GM19397 (cell line): Measurements from ENCODE around the gene ZNF724.
"Not testable (repeated sequence)": the region's sequence is repeated elsewhere in the genome, so short reads cannot be mapped to it uniquely, and the experiment has no call there.

ENCODE experiments used
- ATAC-seq: cut with Tn5 transposase; IDR thresholded peaks from one replicate; pipeline ENCODE4 v1.9.1; 2021; ENCODE audit warnings: mild to moderate bottlenecking, moderate library complexity; ENCODE audit not compliant: unreplicated experiment

ZNF724 gene

DNA sequence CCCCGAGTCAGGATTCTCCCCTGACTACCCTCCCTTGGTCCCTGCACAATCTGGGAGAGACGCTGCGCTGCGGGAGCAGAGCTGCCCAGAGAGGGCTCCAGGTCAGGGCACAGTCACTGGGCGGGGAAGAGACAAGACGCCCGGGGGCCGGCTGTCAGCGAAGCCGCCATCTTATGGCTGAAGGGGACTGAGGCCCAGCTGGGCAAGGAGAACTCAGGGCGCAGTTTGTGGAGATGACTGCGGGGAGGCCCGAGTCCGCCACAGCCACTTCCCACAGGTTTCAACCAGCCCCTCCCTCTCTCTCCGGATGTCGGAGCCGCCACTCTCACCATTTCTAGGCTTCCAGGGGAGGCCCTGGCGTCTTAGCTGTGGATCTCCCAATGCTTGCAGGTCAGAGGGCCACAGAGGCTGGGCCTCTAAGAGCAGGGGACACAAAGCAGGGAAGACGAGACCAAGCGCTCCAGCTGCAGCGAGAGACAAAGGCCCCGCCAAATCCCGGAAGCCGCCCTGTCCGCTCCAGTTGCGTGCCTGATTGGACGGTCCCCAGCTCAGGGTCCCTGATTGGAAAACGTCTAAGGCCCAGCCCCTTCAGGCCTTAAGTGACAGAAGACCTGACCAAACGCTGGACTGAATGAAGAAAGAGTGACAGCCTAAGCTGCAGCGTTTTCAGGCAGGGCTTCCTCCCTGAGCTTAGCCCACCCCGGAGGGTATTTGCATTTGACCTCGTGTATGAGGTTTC, at the start of gene ZNF724:
Gene ZNF724 (minus strand): TSS at position 484 of the 739 bp plus-strand sequence. CDS start 152 bp downstream, at position 332.
- ATAC-seq: peak; percentile 99

DNA sequence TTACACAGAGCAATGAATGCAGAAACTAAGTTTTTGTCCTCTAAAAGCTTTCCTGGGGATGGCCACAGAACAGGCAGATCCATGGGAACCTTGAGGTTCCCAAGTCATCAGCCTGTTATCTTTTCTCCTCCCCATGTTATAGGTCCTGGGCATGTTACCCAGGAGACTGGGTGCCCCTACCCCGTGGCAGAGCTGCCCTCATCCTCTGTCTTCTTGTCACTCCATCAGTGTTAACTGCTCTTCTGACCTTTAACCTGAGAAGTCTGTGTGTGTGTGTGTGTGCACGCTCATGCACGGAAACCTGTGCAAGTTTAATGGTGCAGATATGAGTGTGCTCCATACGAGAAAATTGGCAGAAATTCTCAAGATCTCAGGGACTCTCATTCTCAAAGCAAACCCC, 43.9 kb upstream of the ZNF724 start:
- no peak for ATAC-seq

DNA sequence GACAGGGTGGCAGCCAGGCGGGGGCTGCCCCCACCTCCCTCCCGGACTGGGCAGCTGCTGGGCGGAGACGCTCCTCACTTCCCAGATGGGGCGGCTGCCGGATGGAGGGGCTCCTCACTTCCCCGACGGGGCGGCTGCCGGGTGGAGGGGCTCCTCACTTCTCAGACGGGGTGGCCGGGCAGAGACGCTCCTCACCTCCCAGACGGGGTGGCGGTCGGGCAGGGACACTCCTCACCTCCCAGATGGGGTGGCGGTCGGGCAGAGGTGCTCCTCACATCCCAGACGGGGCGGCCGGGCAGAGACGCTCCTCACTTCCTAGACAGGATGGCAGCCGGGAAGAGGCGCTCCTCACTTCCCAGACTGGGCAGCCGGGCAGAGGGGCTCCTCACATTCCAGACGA, 39.8 kb upstream of the ZNF724 start:
- ATAC-seq: not testable (repeated sequence)

DNA sequence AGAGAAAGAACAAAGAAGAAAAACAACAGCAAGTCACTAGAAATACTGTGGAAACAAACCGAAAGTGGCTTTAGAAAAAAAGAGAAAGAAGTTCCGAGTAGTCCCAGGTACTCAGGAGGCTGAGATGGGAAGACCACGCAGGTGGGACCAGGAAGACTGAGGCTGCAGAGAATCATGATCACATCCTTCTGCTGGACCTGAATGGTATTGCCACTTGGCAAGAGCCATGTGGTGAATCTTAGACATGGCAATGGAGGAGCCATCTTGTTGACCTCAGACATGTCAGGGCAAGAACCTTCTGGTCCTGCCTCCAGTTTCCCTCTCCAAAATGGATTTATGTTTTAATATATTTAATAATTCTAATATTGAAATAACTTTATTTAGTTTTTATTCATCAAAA, 37.4 kb upstream of the ZNF724 start:
- no peak for ATAC-seq

DNA sequence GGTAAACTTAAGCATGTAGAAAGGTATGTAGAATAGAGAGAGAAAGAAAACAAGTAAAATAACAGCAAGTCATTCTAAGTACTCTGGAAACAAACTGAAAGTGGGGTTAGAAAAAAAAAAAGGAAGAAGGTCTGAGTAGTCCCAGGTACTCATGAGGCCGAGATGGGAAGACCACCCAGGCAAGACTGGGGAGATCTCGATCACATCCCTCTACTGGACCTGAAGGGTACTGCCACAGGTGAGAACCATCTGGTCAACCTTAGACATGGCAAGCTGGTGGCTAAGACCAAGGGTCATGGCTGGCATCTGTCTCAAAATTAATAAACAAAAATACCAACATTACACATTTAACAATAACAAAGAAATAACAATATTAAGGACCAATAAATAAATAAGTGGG, 36.3 kb upstream of the ZNF724 start:
- no peak for ATAC-seq

DNA sequence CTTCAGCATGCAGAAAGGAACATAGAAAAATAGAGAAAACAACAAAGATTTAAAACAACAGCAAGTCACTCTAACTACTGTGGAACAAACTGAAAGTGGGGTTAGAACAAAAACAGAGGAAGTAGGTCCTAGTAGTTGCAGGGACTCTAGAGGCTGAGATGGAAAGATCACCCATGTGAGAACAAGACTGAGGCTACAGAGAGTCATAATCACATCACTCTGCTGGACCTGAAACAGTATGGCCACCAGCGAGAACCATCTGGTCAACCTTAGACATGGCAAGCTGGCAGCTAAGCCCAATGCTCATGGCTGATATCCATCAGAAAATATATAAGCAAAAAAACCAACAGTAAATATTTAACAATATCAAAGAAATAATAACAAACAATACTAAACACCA, 35.8 kb upstream of the ZNF724 start:
- ATAC-seq: no peak

DNA sequence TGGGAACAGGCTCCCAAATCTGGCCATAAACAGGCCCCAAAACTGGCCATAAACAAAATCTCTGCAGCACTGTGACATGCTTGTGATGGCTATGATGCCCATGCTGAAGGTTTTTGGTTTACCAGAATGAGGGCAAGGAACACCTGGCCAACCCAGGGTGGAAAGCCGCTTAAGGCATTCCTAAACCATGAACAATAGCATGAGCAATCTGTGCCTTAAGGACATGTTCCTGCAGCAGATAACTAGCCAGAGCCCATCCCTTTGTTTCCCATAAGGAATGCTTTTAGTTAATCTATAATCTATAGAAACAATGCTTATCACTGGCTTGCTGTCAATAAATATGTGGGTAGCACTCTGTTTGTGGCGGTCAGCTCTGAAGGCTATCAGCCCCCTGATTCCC, 35.1 kb upstream of the ZNF724 start:
- ATAC-seq: not testable (repeated sequence)

DNA sequence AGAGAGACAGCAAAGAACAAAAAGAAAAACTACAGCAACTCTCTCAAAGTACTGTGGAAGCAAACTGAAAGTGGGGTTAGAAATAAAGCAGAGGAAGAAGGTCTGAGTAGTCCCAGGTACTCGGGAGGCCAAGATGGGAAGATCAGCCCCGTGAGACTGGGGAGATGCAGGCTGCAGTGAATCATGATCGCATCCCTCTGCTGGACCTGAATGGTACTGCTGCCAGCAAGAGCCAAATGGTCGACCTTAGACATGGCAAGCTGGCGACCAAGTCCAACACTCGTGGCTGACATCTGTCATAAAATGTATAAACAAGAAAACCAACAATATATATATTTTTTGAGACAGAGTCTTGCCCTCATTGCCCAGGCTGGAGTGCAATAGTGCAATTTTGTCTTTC, 33.7 kb upstream of the ZNF724 start:
- ATAC-seq: no peak

DNA sequence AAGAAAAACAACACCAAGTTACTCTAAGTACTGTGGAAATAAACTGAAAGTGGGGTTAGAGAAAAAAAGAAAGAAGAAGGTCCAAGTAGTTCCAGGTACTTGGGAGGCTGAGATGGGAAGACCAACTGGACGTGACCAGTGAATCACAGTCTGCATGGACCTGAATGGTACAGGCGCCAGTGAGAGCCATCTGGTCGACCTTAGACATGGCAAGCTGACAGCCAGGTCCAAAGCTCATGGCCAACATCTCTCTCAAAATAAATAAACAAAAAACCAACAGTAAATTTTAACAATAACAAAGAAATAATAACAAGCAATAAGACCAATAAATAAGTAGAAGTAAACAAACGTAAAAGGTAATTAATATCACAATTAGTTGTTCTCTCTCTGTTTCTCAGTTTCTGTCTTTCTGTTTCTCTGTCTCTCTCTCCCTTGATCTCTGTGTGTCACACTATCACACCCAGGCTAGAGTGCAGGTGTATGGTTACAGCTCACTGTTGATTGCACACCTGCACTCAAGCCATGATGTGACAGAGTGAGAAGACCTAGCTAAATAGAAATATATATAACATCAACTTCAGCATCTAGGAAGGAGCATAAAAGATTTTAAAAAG, 31.6 kb upstream of the ZNF724 start:
- ATAC-seq: no peak

DNA sequence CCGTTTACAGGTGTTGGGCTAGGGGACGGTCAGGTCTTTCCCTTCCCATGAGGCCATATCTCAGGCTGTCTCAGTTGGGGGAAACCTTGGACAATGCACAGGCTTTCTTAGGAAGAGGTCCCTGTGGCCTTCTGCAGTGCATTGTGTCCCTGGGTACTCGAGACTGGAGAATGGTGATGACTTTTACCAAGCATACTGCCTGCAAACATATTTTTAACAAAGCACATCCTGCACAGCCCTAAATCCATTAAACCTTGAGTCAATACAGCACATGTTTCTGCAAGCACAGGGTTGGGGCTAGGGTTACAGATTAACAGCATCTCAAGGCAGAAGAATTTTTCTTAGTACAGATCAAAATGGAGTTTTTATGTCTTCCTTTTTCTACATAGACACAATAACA, 27.9 kb upstream of the ZNF724 start:
- ATAC-seq: not testable (repeated sequence)

DNA sequence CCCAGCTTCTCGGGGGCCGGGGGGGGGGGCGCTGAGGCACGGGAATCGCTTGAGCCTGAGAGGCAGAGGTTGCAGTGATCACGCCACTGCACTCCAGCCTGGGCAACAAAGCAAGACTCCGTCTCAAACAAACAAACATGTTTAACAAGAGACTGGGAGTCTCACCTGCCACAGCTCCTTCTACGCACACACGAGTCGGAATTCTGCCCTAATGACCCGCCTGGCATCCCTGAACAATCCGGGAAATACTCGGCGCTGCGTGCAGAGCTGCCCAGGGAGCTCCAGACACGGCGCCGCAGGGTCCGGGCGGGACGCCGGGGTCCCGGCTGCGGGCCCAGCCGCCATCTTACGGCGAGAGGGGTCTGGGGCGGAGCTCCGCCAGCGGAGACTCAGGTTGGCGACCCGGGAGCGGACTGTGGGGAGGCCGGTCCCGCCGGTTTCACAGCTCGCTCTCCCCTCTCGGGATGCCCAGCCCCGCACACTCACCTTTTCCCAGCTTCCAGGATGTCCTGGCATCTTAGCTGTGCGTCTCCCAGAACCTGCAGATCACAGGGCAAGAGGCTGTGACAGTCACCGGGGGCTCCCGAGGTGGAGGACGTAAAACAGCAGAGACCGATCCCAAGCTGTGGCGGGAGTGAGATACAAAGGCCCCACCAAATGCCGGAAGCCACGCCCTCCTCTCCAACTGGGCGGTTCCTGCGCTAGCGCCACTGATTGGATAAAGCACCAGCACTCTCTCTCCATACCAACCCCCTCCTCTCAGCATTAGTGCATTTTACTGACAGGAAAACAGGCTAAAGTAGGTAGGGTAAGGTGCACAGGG, 23.6 kb upstream of the ZNF724 start:
- peak; percentile 99 for ATAC-seq

DNA sequence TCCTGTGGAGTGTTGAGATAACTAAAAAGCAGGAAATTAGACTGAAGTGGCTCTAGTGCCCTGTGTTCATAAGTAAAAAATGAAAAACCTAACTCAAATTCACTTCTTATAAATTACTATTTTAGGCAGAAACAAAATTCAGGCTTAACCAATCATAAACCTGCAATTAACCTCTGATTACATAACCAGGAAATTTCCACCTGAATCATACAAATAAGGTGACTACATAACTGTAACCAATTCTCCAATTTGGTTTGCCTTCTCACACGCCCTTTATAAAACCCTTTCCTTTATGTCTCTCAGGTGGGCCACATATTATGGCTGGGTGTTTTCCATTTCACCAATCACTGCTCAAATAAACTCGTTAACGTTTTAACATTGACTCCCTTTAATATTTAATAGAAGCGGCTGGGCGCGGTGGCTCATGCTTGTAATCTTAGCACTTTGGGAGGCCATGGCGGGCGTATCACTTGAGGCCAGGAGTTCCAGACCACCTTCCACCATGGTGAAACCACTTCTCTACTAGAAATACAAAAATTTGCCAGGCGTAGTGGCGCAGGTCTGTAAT, 22.9 kb upstream of the ZNF724 start:
- ATAC-seq: peak; percentile 4

DNA sequence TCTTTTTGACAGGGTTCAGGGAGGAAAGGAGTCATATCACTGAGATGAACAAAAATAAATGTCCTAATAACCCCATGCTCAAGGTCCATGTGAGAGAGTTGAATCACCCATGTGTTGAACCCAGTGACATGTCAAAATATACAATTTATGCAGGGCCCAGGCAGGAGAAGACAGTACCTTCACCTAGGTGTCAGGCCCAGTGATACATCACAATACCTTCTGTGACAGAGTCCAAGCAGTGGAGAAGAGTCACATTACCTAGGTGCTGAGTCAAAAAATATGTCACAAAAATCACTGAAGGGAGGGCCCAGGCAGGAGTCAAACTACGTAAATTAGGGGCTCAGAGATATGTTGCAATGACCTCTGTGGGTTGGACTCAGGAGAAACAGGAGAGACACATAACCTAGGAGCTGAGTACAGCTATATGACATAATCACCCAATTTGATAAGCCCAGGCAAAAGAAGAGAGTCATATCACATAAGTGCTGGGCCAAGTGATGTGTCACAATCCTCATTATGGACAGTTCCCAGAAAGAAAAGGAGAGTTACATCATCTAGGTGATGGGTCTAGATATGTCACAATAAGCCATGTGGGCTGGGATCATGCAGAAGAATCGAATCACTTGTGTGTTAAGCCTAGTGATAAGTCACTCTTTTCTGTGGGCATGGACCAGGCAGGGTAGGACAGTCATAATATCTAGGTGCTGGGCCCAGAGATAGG, 13.8 kb upstream of the ZNF724 start:
- no peak for ATAC-seq

DNA sequence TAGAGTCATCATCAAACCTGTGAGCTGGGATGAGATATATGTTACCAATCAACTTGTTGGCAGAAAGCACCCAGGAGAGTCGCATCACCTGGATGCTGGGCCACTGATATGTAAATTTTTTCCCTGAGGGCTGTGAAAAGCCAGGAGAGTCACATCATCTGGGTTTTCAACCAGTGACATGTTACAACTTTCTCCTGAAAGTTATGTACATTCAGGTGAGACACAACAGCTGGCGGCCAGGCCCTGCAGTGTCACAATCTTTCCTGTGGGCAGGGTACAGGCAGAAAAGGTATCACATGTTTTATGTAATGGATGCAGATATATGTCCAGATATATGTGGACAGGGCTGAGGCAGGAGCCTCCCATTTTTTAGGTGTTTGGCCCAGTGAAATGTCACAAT, 13.2 kb upstream of the ZNF724 start:
- no peak for ATAC-seq

DNA sequence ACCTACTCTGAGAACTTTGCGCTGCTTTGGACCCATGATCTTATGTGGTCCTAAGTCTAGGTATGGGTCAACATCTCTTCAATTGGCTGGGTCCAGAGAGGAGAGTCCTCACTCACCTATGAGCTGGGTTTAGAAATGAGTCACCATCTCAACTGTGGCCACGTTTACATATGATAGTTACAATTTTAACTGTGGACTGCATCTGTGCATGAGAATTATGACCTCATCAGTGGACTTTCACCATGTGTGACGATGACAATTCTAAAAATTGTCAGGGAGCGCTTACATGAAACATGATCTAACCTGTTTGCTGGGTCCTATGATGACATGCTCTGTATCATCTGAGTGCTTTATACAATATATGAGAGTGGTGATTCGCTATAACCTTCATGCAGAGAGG, 12.7 kb upstream of the ZNF724 start:
- no peak for ATAC-seq

DNA sequence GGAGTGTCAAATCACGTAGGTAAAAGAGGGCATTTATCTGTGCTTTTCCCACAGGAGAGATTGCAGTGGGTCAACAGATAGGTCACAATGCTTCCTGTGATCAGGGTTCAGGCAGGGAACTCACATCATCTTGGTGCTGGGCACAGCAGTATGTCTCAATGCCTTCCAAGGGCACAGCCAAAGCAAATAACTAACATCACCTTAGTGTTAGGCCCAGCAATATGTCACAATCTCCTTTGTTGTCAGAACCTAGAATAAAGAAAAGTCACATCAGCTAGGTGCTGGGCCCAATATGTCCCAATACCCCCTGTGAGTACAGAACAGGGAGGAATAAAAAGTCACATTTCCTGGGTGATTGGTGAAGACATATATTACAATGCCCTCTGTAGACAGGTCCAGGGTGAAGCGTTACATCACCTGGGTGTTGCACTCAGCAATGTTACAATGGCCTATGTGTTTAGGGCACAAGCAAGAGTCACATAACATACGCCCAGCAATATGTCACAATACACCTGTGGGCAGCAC, 11.4 kb upstream of the ZNF724 start:
- no peak for ATAC-seq

DNA sequence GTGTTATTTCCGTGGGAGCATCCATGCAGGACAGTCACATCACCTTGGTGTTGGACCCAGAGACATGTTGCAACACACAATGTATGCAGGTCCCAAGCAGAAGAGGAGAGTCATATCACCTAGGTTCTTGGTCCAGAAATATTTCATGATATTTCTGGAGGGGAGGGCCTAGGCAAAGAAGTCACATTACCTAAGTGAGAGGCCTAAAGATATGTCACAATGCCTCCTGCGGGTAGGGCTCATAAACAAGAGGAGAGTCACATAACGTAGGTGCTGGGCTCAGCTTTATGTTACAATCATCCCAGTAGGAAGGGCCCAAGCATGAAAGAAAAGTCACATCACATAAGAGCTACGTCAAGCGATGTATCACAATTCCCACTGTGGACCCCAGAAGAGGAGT, 10.8 kb upstream of the ZNF724 start:
- no peak for ATAC-seq

DNA sequence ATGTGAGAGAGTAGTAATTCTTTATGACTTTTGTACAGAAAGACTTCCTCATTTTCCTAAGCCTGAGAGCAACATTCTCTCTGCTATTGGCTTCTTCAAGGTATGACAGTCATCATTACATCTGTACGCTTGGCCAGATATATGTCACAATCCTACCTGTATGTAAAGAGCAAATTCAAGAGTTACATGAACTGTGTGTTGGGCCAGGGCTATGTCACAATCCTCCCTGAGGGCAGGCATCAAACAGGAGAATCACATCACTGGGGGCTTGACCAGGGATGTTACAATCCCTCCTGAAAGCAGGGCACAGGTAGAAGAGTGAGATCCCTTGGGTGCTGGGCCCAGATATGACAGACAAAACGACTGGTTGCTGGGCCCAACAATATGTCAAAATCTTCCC, 9.8 kb upstream of the ZNF724 start:
- ATAC-seq: no peak

DNA sequence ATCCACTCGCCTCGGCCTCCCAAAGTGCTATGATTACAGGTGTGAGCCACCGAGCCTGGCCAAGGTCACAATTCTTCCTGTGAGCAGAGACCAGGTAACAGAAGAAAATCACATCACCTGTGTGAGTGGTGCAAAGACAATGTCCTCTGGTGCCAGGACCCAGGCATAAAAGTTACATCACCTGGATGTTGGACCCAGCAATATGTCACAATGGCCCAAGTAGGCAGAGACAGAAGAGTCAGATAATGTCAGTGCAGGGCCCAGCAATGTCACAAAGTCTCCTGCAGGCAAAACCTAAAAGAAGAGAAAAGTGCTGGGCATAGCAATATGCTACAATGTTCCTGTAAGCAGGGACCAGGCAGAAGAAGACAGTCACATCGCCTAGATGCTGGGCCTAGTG, 5.5 kb upstream of the ZNF724 start:
- no peak for ATAC-seq

DNA sequence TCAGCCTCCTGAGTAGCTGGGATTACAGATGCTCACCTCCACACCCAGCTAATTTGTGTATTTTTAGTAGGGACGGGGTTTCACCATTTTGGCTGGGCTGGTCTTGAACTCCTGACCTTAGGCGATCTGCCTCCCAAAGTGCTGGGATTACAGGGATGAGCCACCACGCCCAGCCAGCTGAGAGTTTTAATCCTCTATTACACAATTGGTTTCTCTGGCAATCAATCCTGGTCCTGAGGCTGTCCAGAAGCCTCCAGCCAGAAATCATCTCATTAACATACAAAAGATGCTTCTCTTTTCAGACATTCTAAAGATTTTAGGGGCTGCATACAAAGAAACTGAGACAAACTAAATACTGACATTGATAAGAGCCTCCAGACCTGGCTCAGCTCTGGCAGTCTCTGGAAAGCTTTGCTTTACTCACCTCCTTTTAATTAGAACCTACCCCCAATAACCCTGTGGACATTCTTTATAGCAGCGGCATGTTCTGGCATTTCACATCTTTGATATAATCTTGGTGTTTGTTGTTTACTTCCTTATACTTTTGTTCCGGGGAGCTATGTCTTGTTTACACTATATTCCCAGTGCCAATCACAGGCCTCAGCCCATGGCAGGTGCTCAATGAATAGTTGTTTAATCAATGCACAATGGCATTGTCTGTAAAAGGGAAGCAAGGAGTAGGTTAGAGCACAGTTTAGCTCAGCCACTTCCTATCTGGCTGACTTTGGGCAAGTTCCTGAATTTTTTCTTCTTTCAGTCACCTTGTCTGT, 4.1 kb upstream of the ZNF724 start:
- ATAC-seq: no peak
